Measurements from ENCODE around the gene SPRR2G.
"Not testable (repeated sequence)": the region's sequence is repeated elsewhere in the genome, so short reads cannot be mapped to it uniquely, and the experiment has no call there.

DNA sequence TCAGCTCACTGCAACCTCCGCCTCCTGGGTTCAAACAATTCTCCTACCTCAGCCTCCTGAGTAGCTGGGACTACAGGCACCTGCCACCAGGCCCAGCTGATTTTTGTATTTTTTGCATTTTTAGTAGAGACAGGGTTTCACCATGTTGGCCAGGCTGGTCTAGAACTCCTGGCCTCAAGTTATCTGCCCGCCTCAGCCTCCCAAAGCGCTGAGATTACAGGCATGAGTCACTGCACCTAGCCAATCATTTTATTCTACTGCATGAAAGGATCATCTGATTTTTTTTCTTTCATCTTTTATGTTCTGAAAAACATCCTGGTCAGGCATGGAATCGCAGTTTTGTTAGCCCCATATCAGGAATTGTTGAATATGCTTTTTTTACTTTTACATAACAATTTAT lies 22.0 kb downstream of the SPRR2G start:
- TF ChIP-seq, protein P1, sequence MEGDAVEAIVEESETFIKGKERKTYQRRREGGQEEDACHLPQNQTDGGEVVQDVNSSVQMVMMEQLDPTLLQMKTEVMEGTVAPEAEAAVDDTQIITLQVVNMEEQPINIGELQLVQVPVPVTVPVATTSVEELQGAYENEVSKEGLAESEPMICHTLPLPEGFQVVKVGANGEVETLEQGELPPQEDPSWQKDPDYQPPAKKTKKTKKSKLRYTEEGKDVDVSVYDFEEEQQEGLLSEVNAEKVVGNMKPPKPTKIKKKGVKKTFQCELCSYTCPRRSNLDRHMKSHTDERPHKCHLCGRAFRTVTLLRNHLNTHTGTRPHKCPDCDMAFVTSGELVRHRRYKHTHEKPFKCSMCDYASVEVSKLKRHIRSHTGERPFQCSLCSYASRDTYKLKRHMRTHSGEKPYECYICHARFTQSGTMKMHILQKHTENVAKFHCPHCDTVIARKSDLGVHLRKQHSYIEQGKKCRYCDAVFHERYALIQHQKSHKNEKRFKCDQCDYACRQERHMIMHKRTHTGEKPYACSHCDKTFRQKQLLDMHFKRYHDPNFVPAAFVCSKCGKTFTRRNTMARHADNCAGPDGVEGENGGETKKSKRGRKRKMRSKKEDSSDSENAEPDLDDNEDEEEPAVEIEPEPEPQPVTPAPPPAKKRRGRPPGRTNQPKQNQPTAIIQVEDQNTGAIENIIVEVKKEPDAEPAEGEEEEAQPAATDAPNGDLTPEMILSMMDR (conservative IDR thresholded peaks at IDR 0.05; ENCODE audit: low read depth in 2 of 2) = not testable (repeated sequence)
- not testable (repeated sequence) for TF ChIP-seq ZNF331 (CRISPR knock-in tag; IDR thresholded peaks at IDR 0.05; ENCODE audit: low read depth); JUNB (IDR thresholded peaks at IDR 0.05; ENCODE audit: unreplicated experiment); EZH2 (IDR thresholded peaks at IDR 0.05; ENCODE audit: low read depth, unreplicated experiment); EZH2phosphoT487 (IDR thresholded peaks at IDR 0.05; ENCODE audit: unreplicated experiment); NANOG (IDR thresholded peaks at IDR 0.05; ENCODE audit: borderline replicate concordance)
- TF ChIP-seq, protein P2, sequence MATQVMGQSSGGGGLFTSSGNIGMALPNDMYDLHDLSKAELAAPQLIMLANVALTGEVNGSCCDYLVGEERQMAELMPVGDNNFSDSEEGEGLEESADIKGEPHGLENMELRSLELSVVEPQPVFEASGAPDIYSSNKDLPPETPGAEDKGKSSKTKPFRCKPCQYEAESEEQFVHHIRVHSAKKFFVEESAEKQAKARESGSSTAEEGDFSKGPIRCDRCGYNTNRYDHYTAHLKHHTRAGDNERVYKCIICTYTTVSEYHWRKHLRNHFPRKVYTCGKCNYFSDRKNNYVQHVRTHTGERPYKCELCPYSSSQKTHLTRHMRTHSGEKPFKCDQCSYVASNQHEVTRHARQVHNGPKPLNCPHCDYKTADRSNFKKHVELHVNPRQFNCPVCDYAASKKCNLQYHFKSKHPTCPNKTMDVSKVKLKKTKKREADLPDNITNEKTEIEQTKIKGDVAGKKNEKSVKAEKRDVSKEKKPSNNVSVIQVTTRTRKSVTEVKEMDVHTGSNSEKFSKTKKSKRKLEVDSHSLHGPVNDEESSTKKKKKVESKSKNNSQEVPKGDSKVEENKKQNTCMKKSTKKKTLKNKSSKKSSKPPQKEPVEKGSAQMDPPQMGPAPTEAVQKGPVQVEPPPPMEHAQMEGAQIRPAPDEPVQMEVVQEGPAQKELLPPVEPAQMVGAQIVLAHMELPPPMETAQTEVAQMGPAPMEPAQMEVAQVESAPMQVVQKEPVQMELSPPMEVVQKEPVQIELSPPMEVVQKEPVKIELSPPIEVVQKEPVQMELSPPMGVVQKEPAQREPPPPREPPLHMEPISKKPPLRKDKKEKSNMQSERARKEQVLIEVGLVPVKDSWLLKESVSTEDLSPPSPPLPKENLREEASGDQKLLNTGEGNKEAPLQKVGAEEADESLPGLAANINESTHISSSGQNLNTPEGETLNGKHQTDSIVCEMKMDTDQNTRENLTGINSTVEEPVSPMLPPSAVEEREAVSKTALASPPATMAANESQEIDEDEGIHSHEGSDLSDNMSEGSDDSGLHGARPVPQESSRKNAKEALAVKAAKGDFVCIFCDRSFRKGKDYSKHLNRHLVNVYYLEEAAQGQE (IDR thresholded peaks at IDR 0.05; ENCODE audit: unreplicated experiment) = not testable (repeated sequence)
